SU-DHL-6 (cell line): ENCODE results near the gene ALDH4A1.

ENCODE experiments used
- CTCF ChIP-seq: fragments of 200-600 bp; sonication (generic); IDR thresholded peaks from one replicate; pipeline ENCODE4 v1.5.1; 2017; ENCODE audit warnings: antibody characterized with exemption, mild to moderate bottlenecking, low read length, moderate library complexity; ENCODE audit not compliant: insufficient read depth, poor library complexity, severe bottlenecking
- EZH2phosphoT487 ChIP-seq: fragments of 200-600 bp; sonication (generic), shearing (Covaris generic); conservative IDR thresholded peaks from 2 replicates; pipeline ENCODE4 v1.6.1; 2018; ENCODE audit warnings: mild to moderate bottlenecking, antibody characterized with exemption, low read length, moderate library complexity, mixed read lengths

DNA sequence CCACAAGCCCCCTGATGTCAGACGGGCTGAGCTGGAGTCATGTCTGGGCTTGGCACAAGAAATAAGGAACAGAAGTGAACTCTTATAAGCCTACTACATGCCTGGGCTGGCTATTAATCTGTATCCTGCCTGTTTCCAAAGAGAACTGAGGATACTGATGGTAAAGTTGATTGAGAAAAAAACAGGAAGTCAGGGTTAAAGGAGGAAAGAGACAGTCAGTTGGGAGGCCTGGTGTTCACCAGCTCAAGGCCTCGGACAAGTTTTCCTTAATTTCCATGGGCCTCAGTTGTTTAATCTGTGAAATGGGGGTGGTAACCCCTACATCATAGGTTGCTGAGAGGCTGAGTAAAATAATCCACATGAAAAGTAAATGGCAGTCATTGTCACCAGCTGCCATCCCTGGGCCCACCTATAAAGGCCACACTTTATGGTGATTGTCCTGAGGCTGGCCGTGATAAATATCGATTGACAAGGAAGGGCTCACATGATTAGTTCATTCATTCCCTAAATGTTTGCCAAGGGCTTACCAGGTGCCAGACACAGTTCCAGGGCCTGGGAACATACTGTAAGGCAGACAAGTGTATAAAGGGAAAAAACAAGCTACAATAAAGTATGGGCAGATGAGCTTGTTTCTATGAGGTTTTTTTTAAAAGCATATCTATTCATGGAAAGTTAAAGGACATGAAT, 2.8 kb downstream of the ALDH4A1 start:
- TF ChIP-seq EZH2phosphoT487: no peak
- TF ChIP-seq CTCF: no peak
